ENCODE data around the gene CCDC188.

CCDC188 gene

DNA sequence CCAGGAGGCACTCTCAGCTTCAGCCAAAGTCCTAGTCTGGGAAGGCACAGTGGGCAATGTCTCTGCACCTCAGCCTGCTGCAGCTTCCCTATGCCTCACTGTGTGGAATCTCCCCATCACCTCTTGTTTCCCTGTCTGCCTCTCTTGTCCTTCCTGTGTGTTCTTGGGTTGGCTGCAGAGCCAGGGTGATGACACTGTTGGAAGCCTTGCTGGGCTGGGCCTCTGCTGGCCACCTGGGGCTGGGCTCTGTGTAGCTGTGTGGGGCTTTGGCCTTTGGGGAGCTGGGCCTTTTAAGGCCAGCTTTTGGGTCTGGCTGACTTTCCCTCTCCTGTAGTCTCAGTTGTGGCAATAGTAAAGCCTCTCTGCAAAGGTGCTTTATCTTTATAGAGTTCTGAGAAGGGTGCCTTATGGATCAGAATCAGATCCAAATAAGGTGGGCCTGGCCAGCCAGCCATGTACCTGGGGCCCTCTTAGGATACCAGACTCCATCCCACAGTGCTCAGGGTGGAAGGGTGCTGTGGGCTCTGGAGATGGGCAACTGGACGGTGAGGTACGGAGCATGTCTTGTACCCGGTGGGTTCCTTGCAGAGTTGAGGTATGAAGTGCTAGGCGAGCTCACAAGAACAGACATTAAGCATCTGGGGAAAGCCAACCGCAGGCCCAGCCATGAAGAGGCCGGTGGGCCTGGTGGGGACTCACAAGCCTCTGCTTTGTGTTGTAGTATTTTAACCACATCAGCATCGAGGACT is 45.2 kb downstream of the CCDC188 start:
- no peak for DNase-seq (ENCODE audit: low read depth in 1 of 2, low spot score in 1 of 2)
- TF ChIP-seq, protein P1, sequence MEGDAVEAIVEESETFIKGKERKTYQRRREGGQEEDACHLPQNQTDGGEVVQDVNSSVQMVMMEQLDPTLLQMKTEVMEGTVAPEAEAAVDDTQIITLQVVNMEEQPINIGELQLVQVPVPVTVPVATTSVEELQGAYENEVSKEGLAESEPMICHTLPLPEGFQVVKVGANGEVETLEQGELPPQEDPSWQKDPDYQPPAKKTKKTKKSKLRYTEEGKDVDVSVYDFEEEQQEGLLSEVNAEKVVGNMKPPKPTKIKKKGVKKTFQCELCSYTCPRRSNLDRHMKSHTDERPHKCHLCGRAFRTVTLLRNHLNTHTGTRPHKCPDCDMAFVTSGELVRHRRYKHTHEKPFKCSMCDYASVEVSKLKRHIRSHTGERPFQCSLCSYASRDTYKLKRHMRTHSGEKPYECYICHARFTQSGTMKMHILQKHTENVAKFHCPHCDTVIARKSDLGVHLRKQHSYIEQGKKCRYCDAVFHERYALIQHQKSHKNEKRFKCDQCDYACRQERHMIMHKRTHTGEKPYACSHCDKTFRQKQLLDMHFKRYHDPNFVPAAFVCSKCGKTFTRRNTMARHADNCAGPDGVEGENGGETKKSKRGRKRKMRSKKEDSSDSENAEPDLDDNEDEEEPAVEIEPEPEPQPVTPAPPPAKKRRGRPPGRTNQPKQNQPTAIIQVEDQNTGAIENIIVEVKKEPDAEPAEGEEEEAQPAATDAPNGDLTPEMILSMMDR (IDR thresholded peaks at IDR 0.05; ENCODE audit: insufficient read depth, low read length): no peak
- Histone ChIP-seq H3K4me3 (replicated peaks; ENCODE audit: insufficient read depth, low read length) (no peak overlapping the region), H3K27ac (replicated peaks) (no peak overlapping the region), H3K27me3 (ENCODE audit: insufficient read depth, poor library complexity, severe bottlenecking) (no peaks in the 10 kb centered on the region)

DNA sequence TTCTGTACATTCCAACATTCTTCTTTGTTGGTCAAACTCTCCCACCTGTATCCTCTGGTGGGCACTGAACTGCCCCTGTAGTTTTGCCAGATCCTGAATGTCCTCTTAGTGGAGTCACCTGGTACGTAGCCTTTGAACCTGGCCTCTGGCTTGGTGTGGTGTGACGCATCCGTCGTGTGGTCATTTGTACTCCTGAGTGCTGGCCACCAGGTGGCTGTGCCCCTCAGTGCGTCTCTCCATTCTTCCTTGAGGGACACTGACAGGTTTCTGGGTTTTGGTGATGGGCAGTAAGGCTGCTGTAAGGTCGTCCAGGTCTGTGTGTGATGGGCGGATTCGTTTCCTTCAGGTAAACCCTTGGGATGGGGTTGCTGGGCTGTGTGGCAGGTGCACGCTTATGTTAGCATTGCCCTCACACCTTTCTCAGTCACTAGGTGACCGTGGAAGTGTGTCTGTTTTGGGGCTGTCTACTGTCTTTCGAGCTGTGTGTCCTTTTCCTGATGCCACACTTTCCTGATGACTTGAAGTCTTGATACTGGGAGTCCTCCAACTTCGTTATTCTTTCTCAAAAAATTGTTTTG is 48.6 kb downstream of the CCDC188 start:
- Histone ChIP-seq H3K27me3 (ENCODE audit: insufficient read depth, poor library complexity, severe bottlenecking) (no peaks in the 10 kb centered on the region), H3K4me3 (replicated peaks; ENCODE audit: insufficient read depth, low read length) (no peak overlapping the region), H3K27ac (replicated peaks) (no peak overlapping the region)
- no peak for TF ChIP-seq GABPA (IDR thresholded peaks at IDR 0.05; ENCODE audit: low read depth)
- TF ChIP-seq, protein P2, sequence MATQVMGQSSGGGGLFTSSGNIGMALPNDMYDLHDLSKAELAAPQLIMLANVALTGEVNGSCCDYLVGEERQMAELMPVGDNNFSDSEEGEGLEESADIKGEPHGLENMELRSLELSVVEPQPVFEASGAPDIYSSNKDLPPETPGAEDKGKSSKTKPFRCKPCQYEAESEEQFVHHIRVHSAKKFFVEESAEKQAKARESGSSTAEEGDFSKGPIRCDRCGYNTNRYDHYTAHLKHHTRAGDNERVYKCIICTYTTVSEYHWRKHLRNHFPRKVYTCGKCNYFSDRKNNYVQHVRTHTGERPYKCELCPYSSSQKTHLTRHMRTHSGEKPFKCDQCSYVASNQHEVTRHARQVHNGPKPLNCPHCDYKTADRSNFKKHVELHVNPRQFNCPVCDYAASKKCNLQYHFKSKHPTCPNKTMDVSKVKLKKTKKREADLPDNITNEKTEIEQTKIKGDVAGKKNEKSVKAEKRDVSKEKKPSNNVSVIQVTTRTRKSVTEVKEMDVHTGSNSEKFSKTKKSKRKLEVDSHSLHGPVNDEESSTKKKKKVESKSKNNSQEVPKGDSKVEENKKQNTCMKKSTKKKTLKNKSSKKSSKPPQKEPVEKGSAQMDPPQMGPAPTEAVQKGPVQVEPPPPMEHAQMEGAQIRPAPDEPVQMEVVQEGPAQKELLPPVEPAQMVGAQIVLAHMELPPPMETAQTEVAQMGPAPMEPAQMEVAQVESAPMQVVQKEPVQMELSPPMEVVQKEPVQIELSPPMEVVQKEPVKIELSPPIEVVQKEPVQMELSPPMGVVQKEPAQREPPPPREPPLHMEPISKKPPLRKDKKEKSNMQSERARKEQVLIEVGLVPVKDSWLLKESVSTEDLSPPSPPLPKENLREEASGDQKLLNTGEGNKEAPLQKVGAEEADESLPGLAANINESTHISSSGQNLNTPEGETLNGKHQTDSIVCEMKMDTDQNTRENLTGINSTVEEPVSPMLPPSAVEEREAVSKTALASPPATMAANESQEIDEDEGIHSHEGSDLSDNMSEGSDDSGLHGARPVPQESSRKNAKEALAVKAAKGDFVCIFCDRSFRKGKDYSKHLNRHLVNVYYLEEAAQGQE (IDR thresholded peaks at IDR 0.05; ENCODE audit: insufficient replicate concordance, low read depth): no peak
- no peak for TF ChIP-seq POLR2AphosphoS5 (IDR thresholded peaks at IDR 0.05; ENCODE audit: low read depth)
- TF ChIP-seq, protein P1 (IDR thresholded peaks at IDR 0.05; ENCODE audit: insufficient read depth, low read length): no peak
- TF ChIP-seq SPI1 (IDR thresholded peaks at IDR 0.05; ENCODE audit: borderline replicate concordance, low read depth): no peak
- DNase-seq (ENCODE audit: low read depth in 1 of 2, low spot score in 1 of 2): no peak

DNA sequence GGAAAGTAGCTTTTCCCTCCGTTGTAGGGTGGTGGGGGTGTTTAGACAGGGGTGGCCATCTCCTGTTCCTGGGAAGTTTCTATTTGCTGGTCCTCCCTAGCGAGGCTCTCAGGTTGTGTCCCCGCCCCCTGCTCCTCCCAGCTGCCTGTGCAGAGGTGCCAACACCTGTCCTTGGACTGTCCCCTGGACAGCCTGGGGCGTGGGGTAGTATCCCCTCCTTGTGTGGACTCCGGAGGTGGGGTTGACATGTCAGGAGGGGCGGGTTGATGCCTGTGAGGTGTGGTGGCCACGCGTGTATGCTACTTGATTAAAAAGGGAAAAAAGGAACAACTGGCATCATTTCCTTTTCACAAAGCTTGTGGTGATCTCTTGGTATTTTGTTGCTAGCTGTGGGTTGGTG is 49.2 kb downstream of the CCDC188 start:
- no peak for DNase-seq (ENCODE audit: low read depth in 1 of 2, low spot score in 1 of 2)
- H3K27me3 ChIP-seq (ENCODE audit: insufficient read depth, poor library complexity, severe bottlenecking): no peaks in the 10 kb centered on the region
- no peak for TF ChIP-seq SPI1 (IDR thresholded peaks at IDR 0.05; ENCODE audit: borderline replicate concordance, low read depth)
- TF ChIP-seq POLR2AphosphoS5 (IDR thresholded peaks at IDR 0.05; ENCODE audit: low read depth): no peak
- TF ChIP-seq, protein P1 (IDR thresholded peaks at IDR 0.05; ENCODE audit: insufficient read depth, low read length): no peak
- TF ChIP-seq GABPA (IDR thresholded peaks at IDR 0.05; ENCODE audit: low read depth): no peak
- TF ChIP-seq, protein P2 (IDR thresholded peaks at IDR 0.05; ENCODE audit: insufficient replicate concordance, low read depth): no peak
- H3K4me3 ChIP-seq (replicated peaks; ENCODE audit: insufficient read depth, low read length): no peak overlapping the region
- no peak overlapping the region for H3K27ac ChIP-seq (replicated peaks)
